ENCODE data around the gene MYOG.

MYOG gene

GRCh38 chr1:203098445-203098844 is 12.6 kb upstream of the MYOG start:
- no peak overlapping the region for H3K9ac ChIP-seq (ENCODE audit: low read depth, low read length, poor library complexity, severe bottlenecking)
- no peaks in the 10 kb centered on the region for H3K36me3 ChIP-seq (ENCODE audit: insufficient read depth, low read length)
- H3K9me3 ChIP-seq (ENCODE audit: insufficient read depth, low read depth, low read length), result peaks cover 18% of the 10 kb centered on the region
- H3K9me2 ChIP-seq (replicated peaks; ENCODE audit: low read depth, low read length), result no peaks in the 10 kb centered on the region
- no peak overlapping the region for H3K4me3 ChIP-seq (ENCODE audit: low read length, poor library complexity, severe bottlenecking)
- H3K4me2 ChIP-seq (ENCODE audit: low read depth, low read length, poor library complexity, severe bottlenecking), result no peak overlapping the region
- no peaks in the 10 kb centered on the region for H3K27me3 ChIP-seq (ENCODE audit: insufficient read depth, low read length, poor library complexity, severe bottlenecking)
- H3K79me2 ChIP-seq (ENCODE audit: insufficient read depth, low read length), result no peaks in the 10 kb centered on the region
- no peaks in the 10 kb centered on the region for H3F3A ChIP-seq (ENCODE audit: low read depth)
- H2AFZ ChIP-seq (ENCODE audit: low read length), result no peak overlapping the region
- no peaks in the 10 kb centered on the region for H3K4me1 ChIP-seq (ENCODE audit: insufficient read depth, low read length, poor library complexity, severe bottlenecking)
- no peaks in the 10 kb centered on the region for H4K20me1 ChIP-seq (ENCODE audit: insufficient read depth, low read length, poor library complexity, severe bottlenecking)
- TF ChIP-seq CTCF (conservative IDR thresholded peaks at IDR 0.05; ENCODE audit: low read length) (no peak), EZH2phosphoT487 (IDR thresholded peaks at IDR 0.05; ENCODE audit: borderline replicate concordance) (no peak)

- H3K9me3 ChIP-seq (ENCODE audit: insufficient read depth, low read depth, low read length), result peaks cover 18% of the 10 kb centered on the region
- no peak overlapping the region for H3K9ac ChIP-seq (ENCODE audit: low read depth, low read length, poor library complexity, severe bottlenecking)
- no peaks in the 10 kb centered on the region for H3K79me2 ChIP-seq (ENCODE audit: insufficient read depth, low read length)
- H3K36me3 ChIP-seq (ENCODE audit: insufficient read depth, low read length), result no peaks in the 10 kb centered on the region
- no peak for TF ChIP-seq EZH2phosphoT487 (IDR thresholded peaks at IDR 0.05; ENCODE audit: borderline replicate concordance)
- TF ChIP-seq CTCF (conservative IDR thresholded peaks at IDR 0.05; ENCODE audit: low read length), result no peak
- no peak overlapping the region for H3K4me2 ChIP-seq (ENCODE audit: low read depth, low read length, poor library complexity, severe bottlenecking)
- no peaks in the 10 kb centered on the region for H3K27me3 ChIP-seq (ENCODE audit: insufficient read depth, low read length, poor library complexity, severe bottlenecking)
- no peaks in the 10 kb centered on the region for H3K4me1 ChIP-seq (ENCODE audit: insufficient read depth, low read length, poor library complexity, severe bottlenecking)
- H4K20me1 ChIP-seq (ENCODE audit: insufficient read depth, low read length, poor library complexity, severe bottlenecking), result no peaks in the 10 kb centered on the region
- H3K9me2 ChIP-seq (replicated peaks; ENCODE audit: low read depth, low read length), result no peaks in the 10 kb centered on the region
- no peaks in the 10 kb centered on the region for H3F3A ChIP-seq (ENCODE audit: low read depth)
- no peak overlapping the region for H2AFZ ChIP-seq (ENCODE audit: low read length)
- no peak overlapping the region for H3K4me3 ChIP-seq (ENCODE audit: low read length, poor library complexity, severe bottlenecking)
Measured at GRCh38 chr1:203097001-203097400, 11.2 kb upstream of the MYOG start.

GRCh38 chr1:203096566-203096965 is 10.8 kb upstream of the MYOG start:
- no peaks in the 10 kb centered on the region for H3K79me2 ChIP-seq (ENCODE audit: insufficient read depth, low read length)
- H3K4me2 ChIP-seq (ENCODE audit: low read depth, low read length, poor library complexity, severe bottlenecking), result no peak overlapping the region
- H3K9me3 ChIP-seq (ENCODE audit: insufficient read depth, low read depth, low read length), result peaks cover 18% of the 10 kb centered on the region
- H3K9ac ChIP-seq (ENCODE audit: low read depth, low read length, poor library complexity, severe bottlenecking), result no peak overlapping the region
- no peaks in the 10 kb centered on the region for H4K20me1 ChIP-seq (ENCODE audit: insufficient read depth, low read length, poor library complexity, severe bottlenecking)
- H3K36me3 ChIP-seq (ENCODE audit: insufficient read depth, low read length), result no peaks in the 10 kb centered on the region
- H3K4me1 ChIP-seq (ENCODE audit: insufficient read depth, low read length, poor library complexity, severe bottlenecking), result no peaks in the 10 kb centered on the region
- H3F3A ChIP-seq (ENCODE audit: low read depth), result no peaks in the 10 kb centered on the region
- no peaks in the 10 kb centered on the region for H3K9me2 ChIP-seq (replicated peaks; ENCODE audit: low read depth, low read length)
- no peak overlapping the region for H2AFZ ChIP-seq (ENCODE audit: low read length)
- H3K4me3 ChIP-seq (ENCODE audit: low read length, poor library complexity, severe bottlenecking), result no peak overlapping the region
- no peak for TF ChIP-seq CTCF (conservative IDR thresholded peaks at IDR 0.05; ENCODE audit: low read length)
- TF ChIP-seq EZH2phosphoT487 (IDR thresholded peaks at IDR 0.05; ENCODE audit: borderline replicate concordance), result no peak
- H3K27me3 ChIP-seq (ENCODE audit: insufficient read depth, low read length, poor library complexity, severe bottlenecking), result no peaks in the 10 kb centered on the region
